ENCODE measurements around the gene TSHZ2.
A peak's percentile ranks its signal among the peaks of the same experiment; 100 is the strongest.

The TSHZ2 gene

DNA sequence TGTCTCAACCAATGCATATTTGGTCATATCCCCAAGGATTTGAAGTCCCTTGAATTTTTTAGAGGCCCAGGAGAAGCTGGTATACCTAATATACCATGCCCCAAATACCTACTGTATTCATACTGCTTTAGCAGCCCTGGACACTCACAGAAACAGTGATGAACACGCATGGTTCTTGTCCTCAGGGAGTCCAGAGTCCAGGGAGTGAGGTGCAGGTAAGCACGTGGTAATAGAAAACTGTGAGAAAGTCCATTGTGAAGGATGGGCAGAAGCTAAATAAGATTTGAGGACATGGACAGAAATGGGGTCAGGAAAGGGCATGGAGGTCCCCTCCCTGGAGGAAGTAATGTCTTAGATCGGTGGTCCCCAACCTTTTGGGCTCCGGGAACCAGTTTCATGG lies 85.4 kb downstream of the TSHZ2 start:
- DNase-seq (ENCODE audit: low spot score), result no peak

- no peak for DNase-seq (ENCODE audit: low spot score)
These were observed 87.7 kb downstream of the TSHZ2 start for GRCh38 chr20:53059848-53060247.

GRCh38 chr20:53061192-53062108 lies 89.3 kb downstream of the TSHZ2 start:
- no peak for DNase-seq (ENCODE audit: low spot score)

DNA sequence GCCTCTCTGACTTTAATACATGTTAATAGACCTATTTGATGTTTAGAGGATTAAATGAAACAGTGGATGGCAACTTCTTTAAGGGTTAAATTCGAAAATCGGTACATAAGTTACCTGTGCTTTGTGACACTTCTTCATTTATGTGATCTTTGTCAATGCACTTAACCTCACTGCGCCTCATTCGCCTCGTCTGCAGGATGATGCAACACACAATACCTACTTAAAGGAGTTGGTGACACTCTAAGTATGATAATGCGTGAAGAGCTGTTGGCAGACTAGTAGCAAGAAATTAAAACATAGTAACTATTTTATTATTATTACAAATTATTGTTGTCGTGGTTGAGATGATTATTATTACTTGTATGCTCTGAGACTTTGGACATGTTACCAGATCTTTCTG lies 92.8 kb downstream of the TSHZ2 start:
- no peak for DNase-seq (ENCODE audit: low spot score)

DNA sequence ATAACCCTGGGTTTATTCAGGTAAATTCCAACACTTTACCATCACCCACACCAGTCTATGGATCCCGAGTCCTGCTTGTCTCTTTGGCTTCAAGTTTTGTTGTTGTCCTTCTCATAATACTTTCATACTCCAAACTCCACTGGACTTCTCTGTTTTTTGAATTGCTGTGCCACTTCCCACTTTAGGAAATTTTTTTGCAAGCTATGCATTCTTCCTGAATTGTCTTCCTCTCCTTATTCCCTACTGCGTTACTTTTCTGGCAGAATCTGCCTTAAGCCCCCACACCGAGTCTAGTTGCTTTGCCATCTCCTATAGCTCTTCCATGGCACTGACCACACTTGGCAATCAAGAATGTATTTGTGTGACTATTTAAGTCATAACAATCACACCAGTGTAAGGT lies 96.1 kb downstream of the TSHZ2 start:
- DNase-seq (ENCODE audit: low spot score), result no peak

DNA sequence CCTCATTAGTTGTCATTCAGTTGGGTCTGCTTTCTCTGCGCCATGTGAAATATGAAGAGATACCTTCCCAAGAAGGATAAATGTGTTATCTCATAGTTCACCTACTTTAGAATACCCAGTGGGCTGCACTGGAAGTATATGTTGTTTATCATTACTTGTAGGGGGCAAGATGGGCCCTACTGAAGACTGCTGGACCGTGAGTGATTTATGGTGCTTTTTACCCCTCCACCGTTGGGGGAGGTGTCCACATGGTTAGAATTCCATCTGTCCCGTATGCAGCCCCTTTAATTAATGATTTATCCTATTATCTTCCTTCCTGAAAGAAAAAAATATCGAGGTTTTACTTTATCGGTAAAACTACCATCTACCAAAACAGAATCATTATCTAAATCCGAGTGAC lies 97.0 kb downstream of the TSHZ2 start:
- DNase-seq (ENCODE audit: low spot score), result peak; percentile 53

- no peak for DNase-seq (ENCODE audit: low spot score)
These were observed 98.1 kb downstream of the TSHZ2 start for GRCh38 chr20:53070224-53070623.

DNA sequence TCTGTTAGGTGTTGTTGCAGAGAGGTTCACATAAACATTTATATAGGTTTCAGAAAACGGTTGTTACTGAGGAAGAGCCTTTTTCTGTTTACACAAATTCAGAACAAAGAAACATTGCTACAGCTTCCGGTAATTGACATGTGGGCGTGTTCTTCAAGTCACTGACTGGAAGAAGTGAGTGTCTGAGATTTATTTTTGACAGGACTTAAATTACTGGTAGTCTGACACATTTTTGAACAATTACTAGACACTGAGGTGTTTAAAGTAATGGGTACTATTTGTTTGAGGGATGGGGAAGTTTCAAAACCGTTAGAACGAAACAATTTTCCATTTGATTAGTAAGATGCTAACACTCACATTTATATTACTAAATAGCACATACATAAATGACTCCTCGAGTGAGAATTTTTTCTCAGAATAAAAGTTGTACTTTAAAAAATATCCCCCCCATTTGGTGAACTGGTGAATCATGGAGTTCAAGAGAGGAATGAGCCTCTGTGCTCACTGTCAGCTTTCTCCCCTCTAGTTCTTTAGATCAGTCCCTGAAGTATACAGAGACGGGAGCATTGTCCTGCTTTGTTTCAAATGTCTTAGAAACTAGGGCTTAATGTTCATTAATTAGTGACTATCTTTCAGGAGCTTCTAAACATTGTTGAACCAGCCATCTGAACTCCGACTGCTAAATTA lies 98.7 kb downstream of the TSHZ2 start:
- no peak for DNase-seq (ENCODE audit: low spot score)

- no peak for DNase-seq (ENCODE audit: low spot score)
These were observed 99.7 kb downstream of the TSHZ2 start for GRCh38 chr20:53071833-53072232.

DNA sequence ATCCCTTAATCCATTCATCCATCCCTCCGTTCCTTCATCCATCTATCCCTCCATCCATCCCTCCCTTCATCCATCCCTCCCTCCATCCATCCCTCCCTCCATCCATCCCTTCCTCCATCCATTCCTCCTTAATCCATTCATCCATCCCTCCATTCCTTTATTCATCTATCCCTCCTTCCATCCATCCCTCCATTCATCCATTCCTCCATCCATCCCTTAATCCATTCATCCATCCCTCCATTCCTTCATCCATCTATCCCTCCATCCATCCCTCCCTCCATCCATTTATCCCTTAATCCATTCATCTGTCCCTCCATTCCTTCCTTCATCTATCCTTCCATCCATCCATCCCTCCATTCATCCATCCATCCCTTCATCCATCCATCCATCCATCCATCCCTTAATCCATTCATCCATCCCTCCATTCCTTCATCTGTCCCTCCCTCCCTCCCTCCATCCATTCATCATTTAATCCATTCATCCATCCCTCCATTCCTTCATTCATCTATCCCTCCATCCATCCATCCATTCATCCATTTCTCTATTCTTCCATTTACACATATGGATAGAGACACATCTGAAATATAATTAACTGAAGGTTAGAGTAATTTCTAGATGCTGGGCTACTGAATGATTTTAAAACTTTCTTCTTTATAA lies 100.9 kb downstream of the TSHZ2 start:
- no peak for DNase-seq (ENCODE audit: low spot score)

- no peak for DNase-seq (ENCODE audit: low spot score)
These were observed 101.7 kb downstream of the TSHZ2 start for GRCh38 chr20:53073636-53074415.

- no peak for DNase-seq (ENCODE audit: low spot score)
These were observed 102.7 kb downstream of the TSHZ2 start for GRCh38 chr20:53074811-53075314.

- DNase-seq (ENCODE audit: low spot score), result no peak
These were observed 104.5 kb downstream of the TSHZ2 start for GRCh38 chr20:53076668-53077067.

DNA sequence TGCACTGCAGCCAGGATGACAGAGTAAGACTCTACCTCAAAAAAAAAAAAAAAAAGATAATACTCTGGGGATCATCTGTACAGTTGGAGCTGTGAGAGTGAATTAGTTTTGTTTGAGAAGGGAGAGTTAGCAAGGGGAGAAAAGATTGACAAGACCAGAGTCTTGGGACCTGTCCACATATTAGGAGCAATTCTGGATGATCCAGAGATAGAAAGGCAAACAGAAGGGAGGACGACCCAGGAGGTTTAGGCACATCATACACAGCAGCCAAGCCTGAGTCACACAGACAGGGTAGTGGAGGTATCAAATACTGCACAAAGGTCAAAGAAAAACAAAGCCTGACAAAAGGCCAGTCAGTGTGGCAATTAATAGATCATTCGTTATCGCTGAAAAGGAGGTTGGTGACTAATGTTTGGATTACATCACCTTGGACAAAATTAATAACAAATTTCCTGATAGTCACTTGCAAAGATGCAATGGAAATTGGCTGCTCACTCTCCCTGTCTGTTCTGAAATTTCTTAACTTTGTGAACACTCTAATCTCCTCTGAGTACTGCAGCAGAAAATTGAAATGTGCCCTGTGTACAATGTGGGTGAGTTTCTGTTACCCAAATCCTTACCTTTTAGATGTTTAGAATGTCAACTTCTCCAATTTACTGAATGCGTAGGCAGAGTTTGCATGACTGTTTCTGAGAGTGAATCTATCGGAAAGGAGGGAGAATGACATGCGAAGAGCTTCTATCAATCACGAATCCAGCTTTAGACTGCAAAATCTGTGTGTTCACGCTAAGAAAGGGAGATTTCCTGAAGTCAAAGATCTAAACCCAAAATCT lies 105.4 kb downstream of the TSHZ2 start:
- DNase-seq (ENCODE audit: low spot score), result no peak

- no peak for DNase-seq (ENCODE audit: low spot score)
These were observed 106.6 kb downstream of the TSHZ2 start for GRCh38 chr20:53078761-53079160.

- DNase-seq (ENCODE audit: low spot score), result no peak
These were observed 107.1 kb downstream of the TSHZ2 start for GRCh38 chr20:53079261-53079691.

DNA sequence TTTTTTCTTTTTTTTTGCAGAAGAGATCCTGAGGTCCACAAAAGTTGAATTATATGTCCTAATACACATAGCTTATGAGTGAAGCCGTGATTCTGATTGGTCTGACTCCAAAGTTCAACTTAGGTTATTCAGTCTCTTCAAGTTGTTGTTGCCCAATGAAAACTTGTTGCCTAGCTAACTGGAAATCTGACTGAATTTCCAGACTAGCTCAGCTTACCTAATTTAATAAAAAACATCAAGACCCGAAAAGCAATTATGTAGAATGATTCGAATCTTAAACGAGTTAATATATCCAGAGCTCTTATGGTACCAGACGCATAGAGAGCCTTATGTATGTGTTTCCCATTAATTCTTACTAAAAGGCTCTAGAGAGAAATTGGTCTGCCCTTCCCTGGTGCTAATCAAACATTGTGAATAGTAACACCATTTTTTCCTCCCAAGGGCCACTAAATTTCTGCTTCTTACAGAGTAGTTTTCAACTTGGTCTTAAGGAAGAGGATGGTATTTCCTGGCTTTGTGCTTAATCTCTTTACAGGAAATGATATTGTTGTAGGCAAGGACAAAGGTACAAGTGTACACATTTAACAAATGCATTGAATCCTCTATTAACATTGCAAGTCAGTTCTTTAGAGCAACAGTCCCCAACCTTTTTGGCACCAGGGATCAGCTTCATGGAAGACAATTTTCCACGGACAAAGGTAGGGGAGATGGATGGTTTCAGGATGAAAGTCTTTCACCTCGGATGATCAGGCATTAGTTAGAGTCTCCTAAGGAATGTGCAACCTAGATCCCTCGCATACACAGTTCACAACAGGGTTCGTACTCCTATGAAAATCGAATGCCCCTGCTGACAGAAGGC lies 107.9 kb downstream of the TSHZ2 start:
- peak; percentile 57 for DNase-seq (ENCODE audit: low spot score)

DNA sequence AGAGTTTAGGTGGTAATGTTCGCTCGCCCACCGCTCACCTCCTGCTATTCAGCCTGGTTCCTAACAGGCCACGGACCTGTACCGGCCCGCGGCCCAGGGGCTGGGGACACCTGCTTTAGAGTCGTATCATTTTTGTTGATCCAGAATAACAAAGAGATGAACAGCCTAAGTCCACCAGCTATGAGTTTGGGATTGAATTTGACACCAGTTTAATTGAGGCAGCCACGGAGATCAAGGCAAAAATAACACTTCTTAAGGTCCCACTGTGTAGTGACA lies 108.5 kb downstream of the TSHZ2 start:
- no peak for DNase-seq (ENCODE audit: low spot score)

DNA sequence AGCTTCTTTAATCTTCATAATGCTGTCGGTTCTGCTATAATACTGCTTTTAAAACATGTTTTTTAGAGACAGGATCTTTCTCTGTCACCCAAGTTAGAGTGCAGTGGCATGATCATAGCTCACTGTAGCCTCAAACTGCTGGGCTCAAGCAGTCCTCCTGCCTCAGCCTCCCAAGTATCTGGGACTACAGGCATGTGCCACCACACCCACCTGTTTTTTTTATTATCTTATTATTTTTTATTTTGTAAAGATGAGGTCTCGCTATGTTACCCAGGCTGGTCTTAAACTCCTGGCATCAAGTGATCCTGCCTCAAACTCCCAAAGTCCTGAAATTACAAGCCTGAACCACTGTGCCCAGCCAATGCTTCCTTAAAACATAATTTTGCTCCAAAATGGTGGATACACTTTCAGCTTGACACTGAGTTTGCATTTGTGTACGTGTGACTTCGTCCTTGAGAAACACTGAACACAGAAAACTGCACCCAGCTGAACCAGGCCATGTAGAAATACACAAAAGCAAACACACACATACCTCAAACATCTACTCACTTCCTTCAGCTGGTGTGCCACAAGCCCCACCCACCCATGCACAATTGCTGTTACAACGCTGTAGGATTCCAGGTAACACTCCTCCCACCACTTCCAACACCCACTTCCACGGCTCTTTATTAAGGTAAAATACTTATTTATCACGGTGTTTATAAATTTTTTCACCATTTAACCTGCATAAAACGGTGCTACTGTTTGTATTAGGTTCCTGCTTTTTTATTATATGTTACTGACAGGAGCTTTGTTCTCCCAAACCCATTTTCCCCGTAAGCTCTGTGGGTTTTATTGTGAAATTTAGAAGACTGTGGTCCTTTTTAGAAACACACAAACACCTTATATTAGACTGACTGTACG lies 109.1 kb downstream of the TSHZ2 start:
- DNase-seq (ENCODE audit: low spot score), result no peak
